Vagina (tissue), 2 donors: ENCODE data around the gene DOK7.

Source experiments
- POLR2A ChIP-seq, 2 donors: fragments of 450-650 bp; IDR thresholded peaks; one replicate each; pipeline ENCODE4 v1.6.1; 2017; ENCODE audit warnings: antibody characterized with exemption in 2 of 2, mild to moderate bottlenecking in 2 of 2, moderate library complexity in 2 of 2
- TF ChIP-seq, protein P1 (sequence below), 3 experiments: fragments of 450-650 bp in 2 of 3; fragments of 200-600 bp in 1 of 3; sonication (generic) in 1 of 3; IDR thresholded peaks; one replicate each; pipeline ENCODE4 v1.5.1; 2017 to 2019; ENCODE audit warnings: antibody characterized with exemption in 3 of 3, mild to moderate bottlenecking in 2 of 3, moderate library complexity in 2 of 3

DNA sequence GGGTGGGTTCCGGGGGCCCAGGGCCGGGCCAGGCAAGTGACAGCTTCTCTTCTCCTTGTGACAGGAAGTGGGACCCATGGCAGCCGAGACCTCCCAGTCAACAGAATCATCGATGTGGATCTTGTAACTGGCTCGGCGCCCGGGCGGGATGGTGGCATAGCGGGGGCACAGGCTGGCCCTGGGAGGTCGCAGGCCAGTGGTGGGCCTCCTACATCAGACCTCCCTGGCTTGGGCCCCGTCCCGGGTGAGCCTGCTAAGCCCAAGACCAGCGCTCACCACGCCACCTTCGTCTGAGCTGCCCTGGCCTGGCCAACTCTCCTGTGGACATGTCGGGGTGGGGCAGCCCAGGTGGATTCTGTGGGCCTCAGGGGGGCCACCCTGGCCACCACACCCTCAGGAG is 23.7 kb upstream of the DOK7 start:
- TF ChIP-seq, protein P1, sequence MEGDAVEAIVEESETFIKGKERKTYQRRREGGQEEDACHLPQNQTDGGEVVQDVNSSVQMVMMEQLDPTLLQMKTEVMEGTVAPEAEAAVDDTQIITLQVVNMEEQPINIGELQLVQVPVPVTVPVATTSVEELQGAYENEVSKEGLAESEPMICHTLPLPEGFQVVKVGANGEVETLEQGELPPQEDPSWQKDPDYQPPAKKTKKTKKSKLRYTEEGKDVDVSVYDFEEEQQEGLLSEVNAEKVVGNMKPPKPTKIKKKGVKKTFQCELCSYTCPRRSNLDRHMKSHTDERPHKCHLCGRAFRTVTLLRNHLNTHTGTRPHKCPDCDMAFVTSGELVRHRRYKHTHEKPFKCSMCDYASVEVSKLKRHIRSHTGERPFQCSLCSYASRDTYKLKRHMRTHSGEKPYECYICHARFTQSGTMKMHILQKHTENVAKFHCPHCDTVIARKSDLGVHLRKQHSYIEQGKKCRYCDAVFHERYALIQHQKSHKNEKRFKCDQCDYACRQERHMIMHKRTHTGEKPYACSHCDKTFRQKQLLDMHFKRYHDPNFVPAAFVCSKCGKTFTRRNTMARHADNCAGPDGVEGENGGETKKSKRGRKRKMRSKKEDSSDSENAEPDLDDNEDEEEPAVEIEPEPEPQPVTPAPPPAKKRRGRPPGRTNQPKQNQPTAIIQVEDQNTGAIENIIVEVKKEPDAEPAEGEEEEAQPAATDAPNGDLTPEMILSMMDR (IDR thresholded peaks at IDR 0.05), result no peak
- no peak for TF ChIP-seq POLR2A (IDR thresholded peaks at IDR 0.05)
